NCI-H2107 treated with DMSO at 0.1 percent for 48 hours (cell line): ENCODE data around the gene CCNK.

Experiments used
- DNase-seq: peaks from one replicate; lab custom pipeline; 2025; ENCODE audit not compliant: unreplicated experiment; lab: John Stamatoyannopoulos, UW

CCNK gene

GRCh38 chr14:99549684-99550083, 68.5 kb downstream of the CCNK start:
- no peak for DNase-seq

GRCh38 chr14:99550387-99550992, 69.3 kb downstream of the CCNK start:
- no peak for DNase-seq

DNA sequence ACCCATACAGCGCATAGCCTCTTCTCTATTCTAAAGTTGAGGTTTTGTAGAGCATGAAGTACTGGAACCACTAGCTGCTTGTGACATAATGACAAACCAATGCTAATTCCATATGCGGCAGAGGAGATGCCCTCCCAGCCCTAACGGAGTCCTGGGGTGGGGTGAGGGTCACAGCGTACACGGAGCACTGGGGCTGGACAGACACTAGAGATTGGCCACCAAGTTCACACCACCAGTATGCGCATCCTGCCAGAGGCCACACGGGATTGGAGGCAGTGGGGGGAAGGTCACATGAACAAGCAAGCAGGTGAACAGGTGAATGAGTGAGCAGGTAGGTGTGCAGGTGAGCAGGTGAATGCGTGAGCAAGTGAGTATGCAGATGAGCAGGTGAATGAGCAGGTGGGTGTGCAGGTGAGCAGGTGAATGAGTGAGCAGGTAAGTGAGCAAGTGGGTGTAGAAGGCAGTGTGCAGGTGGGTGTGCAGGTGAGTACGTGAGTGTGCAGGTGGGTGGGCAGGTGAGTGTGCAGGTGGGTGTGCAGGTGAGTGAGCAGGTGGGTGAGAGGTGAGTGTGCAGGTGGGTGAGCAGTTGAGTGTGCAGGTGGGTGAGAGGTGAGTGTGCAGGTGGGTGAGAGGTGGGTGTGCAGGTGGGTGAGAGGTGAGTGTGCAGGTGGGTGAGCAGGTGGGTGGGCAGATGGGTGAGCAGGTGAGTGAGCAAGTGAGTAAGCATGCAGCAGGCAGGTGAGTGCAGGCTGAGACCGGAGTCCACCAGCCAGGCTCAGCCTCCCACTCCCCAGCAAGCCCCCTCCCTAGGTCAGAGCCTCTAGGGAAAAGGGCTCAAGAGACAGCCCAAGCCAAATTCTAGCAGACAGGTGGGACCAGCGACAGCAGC, 70.1 kb downstream of the CCNK start:
- no peak for DNase-seq

DNA sequence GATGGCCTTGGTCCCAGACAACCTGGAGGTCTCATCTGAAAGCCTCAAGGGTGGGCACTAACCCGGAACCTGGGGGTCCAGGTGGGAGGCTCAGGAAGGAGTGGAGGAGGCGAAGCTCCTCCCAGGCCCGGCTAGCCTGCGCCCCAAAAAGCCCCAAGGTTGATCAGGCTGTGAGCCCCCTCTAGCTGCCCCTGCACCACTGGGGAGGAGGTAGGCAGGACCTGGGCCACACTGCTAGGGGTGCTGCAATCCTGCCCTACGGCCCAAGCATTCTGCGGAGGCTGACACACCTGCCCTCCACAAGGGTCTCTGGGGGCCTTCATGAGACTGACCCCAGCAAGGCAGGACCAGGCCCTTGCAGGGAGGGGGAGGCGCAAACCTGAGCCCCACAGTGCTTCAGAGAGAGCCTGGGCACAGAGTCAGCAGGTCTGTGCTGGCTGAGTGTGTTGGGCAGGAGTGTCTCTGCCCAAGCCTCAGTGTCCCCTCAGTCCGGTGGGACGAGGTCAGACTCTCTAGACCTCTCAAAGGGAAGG, 70.9 kb downstream of the CCNK start:
- no peak for DNase-seq

DNA sequence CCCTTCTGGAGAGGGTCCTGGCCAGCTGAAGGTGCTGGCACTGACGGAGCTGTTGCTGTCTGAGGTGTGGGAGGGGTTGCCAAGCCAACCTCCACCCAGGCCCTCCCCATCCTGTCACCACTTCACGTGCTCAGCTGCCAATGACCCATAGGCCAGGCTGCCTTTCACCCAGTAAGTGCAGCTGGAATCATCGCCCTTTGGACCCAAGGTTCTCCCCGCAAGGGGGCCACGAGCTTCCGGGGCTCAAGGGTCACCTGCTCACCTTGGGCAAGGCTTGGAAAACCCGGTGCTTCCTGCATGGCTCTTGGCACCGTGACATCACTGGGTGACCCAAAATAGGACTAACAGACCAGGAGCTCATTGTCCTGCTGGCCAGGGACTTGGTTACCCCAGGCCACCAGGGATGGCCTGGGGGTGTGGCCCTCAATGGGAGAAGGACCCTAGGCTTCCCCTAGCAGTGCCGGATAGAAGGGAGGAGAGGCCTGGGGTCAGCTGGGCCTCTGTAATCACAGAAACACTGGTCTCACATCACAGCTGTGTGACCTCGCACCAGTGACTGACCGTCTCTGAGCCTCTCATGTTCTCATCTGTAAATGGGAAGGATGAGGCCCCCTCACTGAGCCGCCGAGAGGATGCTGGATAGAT, 71.5 kb downstream of the CCNK start:
- DNase-seq = no peak

DNA sequence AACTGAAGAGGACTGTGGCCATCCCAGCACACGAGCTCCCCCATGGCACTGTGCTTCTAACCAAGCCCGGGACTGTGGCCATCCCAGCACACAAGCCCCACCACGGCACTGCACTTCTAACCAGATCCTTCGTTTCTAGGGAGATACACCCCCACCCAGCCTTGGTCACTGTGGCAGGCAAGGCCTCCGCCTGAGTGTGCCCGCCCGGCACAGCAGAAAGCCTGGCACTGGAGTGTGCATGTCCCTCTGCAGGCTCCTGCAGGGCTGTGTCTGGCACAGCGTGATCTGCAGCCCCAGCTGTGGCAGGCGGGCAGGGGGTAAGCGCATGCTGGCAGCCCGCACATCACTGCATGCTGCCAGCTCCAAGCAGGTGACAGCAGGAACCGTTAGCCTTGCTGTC, 73.0 kb downstream of the CCNK start:
- no peak for DNase-seq

DNA sequence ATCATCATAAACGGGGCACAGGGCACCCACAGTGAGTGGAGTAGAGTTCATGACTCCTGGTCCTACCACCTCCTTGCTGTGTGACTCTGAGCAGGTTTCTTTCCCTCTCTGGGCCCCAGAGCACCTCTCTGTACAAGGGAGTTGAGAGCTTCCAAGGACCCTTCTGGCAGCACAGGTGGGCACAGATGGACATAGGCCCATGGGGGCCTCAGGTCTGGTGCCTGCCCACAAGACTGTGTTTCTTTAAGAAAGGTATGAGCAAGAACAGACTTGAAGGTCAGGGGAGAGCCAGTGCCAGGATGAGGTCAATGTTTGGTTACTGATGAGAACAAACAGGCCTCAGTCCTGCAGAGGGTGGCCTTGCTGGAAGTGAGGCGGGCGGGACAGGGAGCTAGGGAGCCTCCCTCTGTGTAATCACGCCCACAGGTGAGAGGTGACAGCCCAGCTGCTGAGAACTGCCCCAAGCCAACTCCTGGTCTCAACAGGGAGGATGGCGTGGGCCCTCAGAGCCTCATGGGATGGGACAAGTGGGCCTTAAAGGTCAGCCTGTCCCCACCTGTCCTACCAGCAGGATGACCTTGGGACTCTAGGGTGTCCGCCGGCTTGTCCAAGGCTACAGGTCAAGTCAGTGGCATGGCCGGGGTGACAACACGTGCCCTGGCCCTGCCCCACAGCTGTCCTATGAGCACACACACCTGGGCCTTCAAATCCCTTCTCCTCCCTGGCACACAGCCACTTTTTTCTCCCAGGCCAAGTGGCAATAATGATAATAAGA, 73.7 kb downstream of the CCNK start:
- no peak for DNase-seq

DNA sequence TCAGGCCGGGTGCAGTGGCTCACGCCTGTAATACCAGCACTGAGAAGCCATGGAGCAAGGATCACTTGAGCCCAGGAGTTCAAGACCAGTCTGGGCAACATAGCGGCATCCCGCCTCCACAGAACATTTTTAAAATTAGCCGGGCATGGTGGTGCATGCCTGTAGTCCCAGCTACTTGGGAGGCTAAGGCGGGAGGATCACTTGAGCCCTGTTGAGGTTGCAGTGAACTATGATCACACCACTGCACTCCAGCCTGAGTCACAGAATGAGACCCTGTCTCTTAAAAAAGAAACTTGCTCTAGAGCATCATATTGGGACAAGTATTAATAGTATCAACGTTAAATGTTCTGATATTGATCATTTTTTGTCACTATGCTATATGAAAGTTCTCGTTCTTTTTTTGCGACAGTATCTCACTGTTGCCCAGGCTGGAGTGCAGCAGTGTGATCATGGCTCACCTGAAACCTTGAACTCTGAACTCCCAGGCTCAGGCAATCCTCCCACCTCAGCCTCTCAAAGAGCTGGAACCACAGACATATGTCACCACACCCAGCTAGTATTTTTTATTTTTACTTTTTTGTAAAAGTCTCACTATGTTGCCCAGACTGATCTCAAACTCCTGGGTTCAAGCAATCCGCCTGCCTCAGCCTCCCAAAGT, 75.1 kb downstream of the CCNK start:
- DNase-seq = no peak

GRCh38 chr14:99559286-99559990, 78.2 kb downstream of the CCNK start:
- DNase-seq = no peak

DNA sequence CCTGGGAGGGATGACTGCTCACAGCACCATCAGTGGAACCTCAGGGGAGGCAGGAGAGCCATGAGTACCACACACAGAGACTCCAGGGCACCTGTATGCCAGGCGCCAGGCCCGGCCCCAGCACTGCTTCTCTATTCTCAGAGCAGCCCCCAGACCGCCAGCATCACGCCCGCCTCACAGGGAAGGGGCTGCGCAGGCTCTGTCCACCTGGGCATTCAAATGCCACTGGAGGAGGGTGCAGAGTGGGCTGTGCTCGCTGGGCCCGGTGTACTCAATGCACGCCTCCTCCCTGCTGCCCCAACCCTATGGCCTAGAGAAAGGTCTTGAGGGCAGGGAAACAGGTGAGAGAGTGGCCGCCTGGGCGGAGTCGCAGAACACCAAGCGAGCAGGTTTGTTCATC, 79.2 kb downstream of the CCNK start:
- no peak for DNase-seq

- no peak for DNase-seq
Measured at GRCh38 chr14:99560922-99561683, 79.9 kb downstream of the CCNK start.

DNA sequence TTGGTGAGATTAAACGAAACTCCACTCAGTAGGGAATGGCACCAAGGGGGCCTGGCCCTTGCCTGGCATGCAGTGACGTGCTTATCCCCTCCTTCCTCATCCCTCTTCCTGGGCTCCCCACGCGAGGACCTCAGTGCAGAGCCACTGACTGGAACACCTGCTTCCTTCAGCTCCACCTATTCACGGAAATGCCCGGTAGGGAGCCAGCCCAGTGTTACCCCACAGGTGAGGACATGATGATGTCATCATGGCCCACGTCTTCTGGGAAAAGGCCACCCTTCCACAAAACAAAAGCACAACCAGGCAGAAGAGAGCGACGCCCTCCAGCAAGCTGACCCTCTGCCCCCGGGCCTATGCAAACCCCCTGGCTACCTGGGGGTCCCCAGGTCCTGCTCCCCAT, 80.7 kb downstream of the CCNK start:
- DNase-seq = peak; percentile 54
